T47D (cell line): Measurements from ENCODE around the gene TMEM92.

Experiments
- DNase-seq, 2 experiments: peaks; one replicate each; pipeline versions ENCODE4 v3.0.0 to v3.0.0-alpha.2; 2011 to 2012; ENCODE audit warnings: low read depth in 1 of 2, low spot score in 1 of 2
- JUND ChIP-seq: IDR thresholded peaks from 2 replicates; pipeline ENCODE4 v1.6.1; 2012; ENCODE audit warnings: low read depth
- in situ Hi-C: cut with HindIII; loops from 2 replicates; pipeline ENCODE4 v1.10.0; 2016; ENCODE audit warnings: low sequenced_read_pairs, low pct_unique_long_range_greater_than_20kb

The TMEM92 gene

GRCh38 chr17:50317121-50317520, 42.9 kb downstream of the TMEM92 start:
- no peak; the same call in none of the 2 replicates for TF ChIP-seq JUND
- DNase-seq: peak; percentile 49 to 98
- in situ Hi-C loops: no loop called here

GRCh38 chr17:50318501-50319285, 44.4 kb downstream of the TMEM92 start:
- in situ Hi-C loops: no loop called here
- peak in 1 of 2 experiments; percentile 83 for DNase-seq
- no peak for TF ChIP-seq JUND

GRCh38 chr17:50319306-50320004, 45.2 kb downstream of the TMEM92 start:
- no peak for TF ChIP-seq JUND
- no peak for DNase-seq
- in situ Hi-C loops: no loop called here

GRCh38 chr17:50322271-50322670, 48.0 kb downstream of the TMEM92 start:
- no peak for TF ChIP-seq JUND
- in situ Hi-C loops: no loop called here

GRCh38 chr17:50323060-50323459, 48.8 kb downstream of the TMEM92 start:
- no peak for TF ChIP-seq JUND
- in situ Hi-C loops: no loop called here
- no peak for DNase-seq

More at GRCh38 chr17:50322271-50322670, 48.0 kb downstream of the TMEM92 start:
- DNase-seq: no peak

GRCh38 chr17:50325906-50326305, 51.6 kb downstream of the TMEM92 start:
- TF ChIP-seq JUND: no peak
- in situ Hi-C loops: no loop called here
- DNase-seq: no peak

- no peak for TF ChIP-seq JUND
- no peak for DNase-seq
- in situ Hi-C loops: no loop called here
These were observed 52.6 kb downstream of the TMEM92 start for GRCh38 chr17:50326831-50327364.

- no peak for DNase-seq
- in situ Hi-C loops: no loop called here
- TF ChIP-seq JUND: no peak
These were observed 54.4 kb downstream of the TMEM92 start for GRCh38 chr17:50328363-50329325.

GRCh38 chr17:50329716-50330115, 55.5 kb downstream of the TMEM92 start:
- TF ChIP-seq JUND: no peak
- in situ Hi-C loops: no loop called here

GRCh38 chr17:50330151-50330775, 56.0 kb downstream of the TMEM92 start:
- no peak for DNase-seq
- no peak for TF ChIP-seq JUND
- in situ Hi-C loops: no loop called here

More at GRCh38 chr17:50329716-50330115, 55.5 kb downstream of the TMEM92 start:
- no peak for DNase-seq
